Endothelial cell of umbilical vein (primary cell): ENCODE results near the gene ANKRD63. TPM values are rescaled to one million over a fixed set of nuclear protein-coding genes. Genes with fewer than 3 reads are reported as not detected.

Source experiments
- BruUV-seq: library from RNA; stranded (reverse); fragments of 400-500 nt; replicated peaks from 2 replicates; lab custom pipeline; 2021; lab: Mats Ljungman, UMichigan
- CTCF ChIA-PET: fragments of 300-600, 350-600 bp; sonication (Branson Sonifier 250); formaldehyde crosslinking; loops from one replicate; lab custom pipeline; 2021; ENCODE audit warnings: antibody characterized with exemption, inconsistent platforms; lab: Charles Lee
- POLR2A ChIA-PET: fragments of 300-600, 350-600 bp; sonication (Branson Sonifier 250); formaldehyde crosslinking; loops from one replicate; lab custom pipeline; 2021; ENCODE audit warnings: antibody characterized with exemption, inconsistent platforms; lab: Charles Lee
- DNase-seq: peaks from one replicate; pipeline ENCODE4 v3.0.0-alpha.2; 2011; ENCODE audit warnings: low read depth, low spot score
- FAIRE-seq: peaks from 2 replicates; lab custom pipeline; 2011; peaks lifted over from hg19 to GRCh38; lab: Jason Lieb, UNC
- H2AFZ ChIP-seq: 2 replicates; pipeline ENCODE4 v1.6.0; 2012; ENCODE audit warnings: low read depth, low read length, control low read depth, inconsistent platforms
- H3K27ac ChIP-seq: 2 replicates; pipeline ENCODE4 v1.5.1; 2011; ENCODE audit warnings: low read depth, mild to moderate bottlenecking, control low read depth, low read length, moderate library complexity; ENCODE audit not compliant: insufficient read depth
- H3K27me3 ChIP-seq, 2 experiments: 2 replicates each; pipeline versions ENCODE4 v1.6.0 to v1.6.1; 2011; ENCODE audit warnings: low read length in 2 of 2, mixed read lengths in 1 of 2; ENCODE audit not compliant: control insufficient read depth in 2 of 2, insufficient read depth in 2 of 2
- H3K36me3 ChIP-seq, 2 experiments: 2 replicates in 1 of 2; 3 replicates in 1 of 2; pipeline ENCODE4 v1.5.1; 2011; ENCODE audit warnings: low read length in 2 of 2, mild to moderate bottlenecking in 1 of 2, moderate library complexity in 1 of 2; ENCODE audit not compliant: control insufficient read depth in 2 of 2, insufficient read depth in 2 of 2; ENCODE audit errors: extremely low read depth in 1 of 2
- H3K4me1 ChIP-seq: 3 replicates; pipeline ENCODE4 v1.5.1; 2011; ENCODE audit warnings: mild to moderate bottlenecking, low read length; ENCODE audit not compliant: control insufficient read depth, insufficient read depth; ENCODE audit errors: extremely low read depth
- H3K4me2 ChIP-seq: 2 replicates; pipeline ENCODE4 v1.6.1; 2011; ENCODE audit warnings: low read length, control low read depth, mixed read lengths; ENCODE audit not compliant: insufficient read depth
- H3K4me3 ChIP-seq, 3 experiments: fragments of 200-600 bp in 1 of 3; sonication (generic), shearing (Covaris generic) in 1 of 3; replicated peaks in 1 of 3; 2 replicates each; pipeline ENCODE4 v1.5.1; 2011 to 2016; ENCODE audit warnings: control low read depth in 3 of 3, low read length in 3 of 3, mild to moderate bottlenecking in 2 of 3, inconsistent platforms in 1 of 3, low read depth in 1 of 3, moderate library complexity in 1 of 3; ENCODE audit not compliant: insufficient read depth in 1 of 3
- H3K79me2 ChIP-seq: 2 replicates; pipeline ENCODE4 v1.6.0; 2012; ENCODE audit warnings: low read length, inconsistent platforms; ENCODE audit not compliant: control insufficient read depth, insufficient read depth
- H3K9ac ChIP-seq: replicated peaks from 2 replicates; pipeline ENCODE3; 2011; ENCODE audit warnings: low read length, control low read depth; ENCODE audit not compliant: insufficient read depth; ENCODE audit errors: extremely low read depth
- H3K9me1 ChIP-seq: replicated peaks from 3 replicates; pipeline ENCODE4 v1.6.0; 2011; ENCODE audit warnings: mild to moderate bottlenecking, low read length; ENCODE audit not compliant: control insufficient read depth, insufficient read depth; ENCODE audit errors: extremely low read depth
- H3K9me3 ChIP-seq: replicated peaks from 2 replicates; pipeline ENCODE4 v1.5.1; 2012; ENCODE audit warnings: low read length, inconsistent platforms; ENCODE audit not compliant: control insufficient read depth, insufficient read depth
- H4K20me1 ChIP-seq: replicated peaks from 2 replicates; pipeline ENCODE3; 2011; ENCODE audit warnings: mild to moderate bottlenecking, low read length; ENCODE audit not compliant: control insufficient read depth, insufficient read depth; ENCODE audit errors: extremely low read depth
- CTCF ChIP-seq, 2 donors: IDR thresholded peaks; 1 replicate in 1 of 2; 2 replicates in 1 of 2; pipeline ENCODE4 v1.5.1; 2011; ENCODE audit warnings: low read length in 2 of 2, mild to moderate bottlenecking in 2 of 2, moderate library complexity in 2 of 2, control low read depth in 1 of 2, inconsistent platforms in 1 of 2, low read depth in 1 of 2; ENCODE audit not compliant: insufficient read depth in 1 of 2; ENCODE audit errors: extremely low read depth in 1 of 2
- EZH2 ChIP-seq: IDR thresholded peaks from 2 replicates; pipeline ENCODE4 v1.6.1; 2012; ENCODE audit warnings: borderline replicate concordance, low read depth, mild to moderate bottlenecking, moderate library complexity, low read length, inconsistent platforms; ENCODE audit not compliant: severe bottlenecking
- FOS ChIP-seq: IDR thresholded peaks from 2 replicates; pipeline ENCODE4 v1.6.1; 2011; ENCODE audit warnings: mild to moderate bottlenecking, low read length, moderate library complexity, borderline replicate concordance; ENCODE audit not compliant: insufficient read depth
- GATA2 ChIP-seq: IDR thresholded peaks from 2 replicates; pipeline ENCODE4 v1.7.0; 2011; ENCODE audit warnings: low read depth, mild to moderate bottlenecking, moderate library complexity, mixed read lengths, low read length; ENCODE audit not compliant: insufficient read length, insufficient read depth
- JUN ChIP-seq: IDR thresholded peaks from 2 replicates; pipeline ENCODE4 v1.6.1; 2011; ENCODE audit warnings: borderline replicate concordance, low read depth; ENCODE audit not compliant: insufficient read length, insufficient read depth
- MAX ChIP-seq: IDR thresholded peaks from 2 replicates; pipeline ENCODE4 v1.6.1; 2011; ENCODE audit not compliant: insufficient read depth, insufficient read length
- MYC ChIP-seq: IDR thresholded peaks from one replicate; pipeline ENCODE4 v1.6.1; 2011; ENCODE audit warnings: mild to moderate bottlenecking, low read depth, low read length
- POLR2A ChIP-seq: IDR thresholded peaks from 2 replicates; pipeline ENCODE4 v1.6.1; 2012; ENCODE audit warnings: low read depth, mild to moderate bottlenecking, control low read depth, low read length
- POLR2AphosphoS5 ChIP-seq: IDR thresholded peaks from 2 replicates; pipeline ENCODE4 v1.6.1; 2012; ENCODE audit warnings: low read depth, mild to moderate bottlenecking, control low read depth, low read length, moderate library complexity; ENCODE audit not compliant: insufficient read depth
- dilution Hi-C: fragments of 300-500 bp; cut with MboI; formaldehyde crosslinking; loops from one replicate; pipeline ENCODE4 v1.15.0; 2019; ENCODE audit warnings: low sequenced_read_pairs; ENCODE audit not compliant: extremely low pct_ligation_motif_present
- intact Hi-C: fragments of 100-400 bp; cut with micrococcal nuclease; formaldehyde crosslinking; loops from one replicate; pipeline ENCODE4 v1.10.0; 2022
- polyA plus RNA-seq, 4 experiments: library from polyadenylated mRNA; depleted of rRNA in 3 of 4; stranded (reverse) in 3 of 4; unstranded in 1 of 4; fragments of >200 nt; gene quantifications; 2 replicates each; pipeline versions ENCODE4 v1.2.1 to v1.2.3, GENCODE V29; 2011 to 2012; ENCODE audit warnings: missing spikeins in 1 of 4
- total RNA-seq: library from RNA; stranded (reverse); gene quantifications from 2 replicates; pipeline ENCODE4 v1.2.3, GENCODE V29; 2021

ANKRD63 gene
- total and polyA plus RNA-seq, 2 donors (not counting 3 experiments of a cell fraction or from before 2014, with no cell fraction given), result not detected

GRCh38 chr15:40272485-40273056 is 10.3 kb downstream of the ANKRD63 start:
- no peak for FAIRE-seq
- H3K9me1 ChIP-seq, result no peaks in the 10 kb centered on the region
- no peak overlapping the region for H3K9ac ChIP-seq
- H3K4me3 ChIP-seq, result no peak overlapping the region
- H4K20me1 ChIP-seq, result no peaks in the 10 kb centered on the region
- DNase-seq, result no peak
- dilution Hi-C loops, result no loop called here
- BruUV-seq, result no TSS peak
- H3K27ac ChIP-seq, result no peak overlapping the region
- H3K27me3 ChIP-seq, result peaks cover 2 to 5% of the 10 kb centered on the region in 2 experiments
- H2AFZ ChIP-seq, result no peak overlapping the region
- POLR2A ChIA-PET, result no interaction called here
- H3K4me2 ChIP-seq, result no peak overlapping the region
- TF ChIP-seq POLR2AphosphoS5 (no peak), CTCF (IDR thresholded peaks at IDR 0.05; ENCODE audit: extremely low read depth in 1 of 2, insufficient read depth in 1 of 2, low read depth in 1 of 2, low read length in 2 of 2) (no peak), EZH2 (no peak), MAX (no peak), MYC (no peak), JUN (no peak), FOS (no peak), GATA2 (no peak), POLR2A (no peak)
- no peaks in the 10 kb centered on the region for H3K9me3 ChIP-seq
- no peaks in the 10 kb centered on the region for H3K4me1 ChIP-seq
- no peaks in the 10 kb centered on the region for H3K79me2 ChIP-seq
- no peaks in the 10 kb centered on the region for H3K36me3 ChIP-seq
- intact Hi-C loops, result loop anchor here (10.0 kb wide), 1 partner anchor 168 kb away; the partner anchor contains the start of gene BMF
- CTCF ChIA-PET, result interaction anchor here (0.9 to 20.1 kb wide), 17 partner anchors 8 to 235 kb away, joined by 3 to 879 read pairs (median 31); partner anchors contain the start of genes BMF, PAK6, PLCB2 and SRP14
